Measurements from ENCODE around the gene NAMPT. TPM values are rescaled to one million over a fixed set of nuclear protein-coding genes. Genes with fewer than 3 reads are reported as not detected.
"Not testable (repeated sequence)": the region's sequence is repeated elsewhere in the genome, so short reads cannot be mapped to it uniquely, and the experiment has no call there.

Gene NAMPT
- total and polyA plus RNA-seq, 8 donors: 32.6 to 425 (median 41.0) TPM

GRCh38 chr7:106305732-106306131, 20.9 kb upstream of the NAMPT start:
- Histone ChIP-seq H3K27me3 (no peaks in the 10 kb centered on the region), H3K4me3 (no peak overlapping the region), H3K27ac (no peak overlapping the region), H3K9me3 (peaks cover 0 to 5% of the 10 kb centered on the region in 2 donors), H3K36me3 (no peaks in the 10 kb centered on the region), H3K4me1 (no peaks in the 10 kb centered on the region)
- no peak for ATAC-seq
- no peak for TF ChIP-seq CTCF (IDR thresholded peaks at IDR 0.05)
- intact Hi-C loops (cut with DNase I): no loop called here
- no peak for DNase-seq

DNA sequence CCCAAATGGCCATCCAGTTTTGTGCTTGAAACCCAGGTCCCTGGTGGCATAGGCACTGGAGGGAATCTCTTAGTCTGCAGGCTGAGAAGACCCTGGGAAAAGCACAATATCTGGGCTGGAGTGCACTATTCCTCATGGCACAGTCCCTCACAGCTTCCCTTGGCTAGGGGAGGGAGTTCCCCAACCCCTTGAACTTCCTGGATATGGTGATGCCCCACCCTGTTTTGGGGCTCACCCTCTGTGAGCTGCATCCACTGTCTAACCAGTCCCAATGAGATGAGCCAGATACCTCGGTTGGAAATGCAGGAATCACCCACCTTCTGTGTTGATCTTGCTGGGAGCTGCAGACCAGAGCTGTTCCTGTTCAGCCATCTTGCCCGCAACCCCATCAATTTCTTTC, 19.8 kb upstream of the NAMPT start:
- intact Hi-C loops (cut with DNase I): no loop called here
- no peak for TF ChIP-seq CTCF (IDR thresholded peaks at IDR 0.05)
- no peaks in the 10 kb centered on the region for H3K4me1 ChIP-seq
- no peaks in the 10 kb centered on the region for H3K36me3 ChIP-seq
- ATAC-seq (no peak), DNase-seq (no peak)
- no peaks in the 10 kb centered on the region for H3K27me3 ChIP-seq
- H3K4me3 ChIP-seq: no peak overlapping the region
- no peak overlapping the region for H3K27ac ChIP-seq
- H3K9me3 ChIP-seq: peaks cover 0 to 5% of the 10 kb centered on the region in 2 donors

DNA sequence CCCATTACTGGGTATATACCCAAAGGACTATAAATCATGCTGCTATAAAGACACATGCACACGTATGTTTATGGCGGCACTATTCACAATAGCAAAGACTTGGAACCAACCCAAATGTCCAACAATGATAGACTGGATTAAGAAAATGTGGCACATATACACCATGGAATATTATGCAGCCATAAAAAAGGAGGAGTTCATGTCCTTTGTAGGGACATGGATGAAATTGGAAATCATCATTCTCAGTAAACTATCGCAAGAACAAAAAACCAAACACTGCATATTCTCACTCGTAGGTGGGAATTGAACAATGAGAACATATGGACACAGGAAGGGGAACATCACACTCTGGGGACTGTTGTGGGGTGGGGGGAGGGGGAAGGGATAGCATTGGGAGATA, 13.8 kb upstream of the NAMPT start:
- H3K4me3 ChIP-seq; ATAC-seq; intact Hi-C loops (cut with DNase I): not testable (repeated sequence)

GRCh38 chr7:106298155-106298554, 13.4 kb upstream of the NAMPT start:
- H3K36me3 ChIP-seq; intact Hi-C loops (cut with DNase I): not testable (repeated sequence)

More for the DNA sequence above, 13.8 kb upstream of the NAMPT start:
- H3K27me3 ChIP-seq, H3K36me3 ChIP-seq, H3K4me1 ChIP-seq, H3K9me3 ChIP-seq, DNase-seq, H3K27ac ChIP-seq: not testable (repeated sequence)

DNA sequence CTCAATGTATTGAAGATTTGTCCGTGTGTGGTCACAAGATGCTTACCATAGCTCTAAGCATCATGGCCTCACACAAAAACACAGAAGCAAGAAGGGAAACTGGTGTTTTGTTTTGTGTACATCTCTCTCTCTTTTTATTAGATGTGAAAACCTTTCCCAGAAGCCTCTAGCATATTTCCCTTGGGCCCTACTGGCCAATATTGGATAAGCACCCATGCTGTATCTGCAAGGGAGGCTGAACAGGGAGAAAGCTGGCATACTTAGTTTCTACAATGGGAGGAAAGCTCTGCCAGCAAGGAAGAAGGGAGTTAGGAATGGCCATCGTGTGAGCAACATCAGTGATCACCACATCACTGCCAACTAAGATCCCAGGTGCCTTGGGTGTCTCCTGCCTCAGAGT, 9.6 kb upstream of the NAMPT start:
- no peak for DNase-seq

More at GRCh38 chr7:106298155-106298554, 13.4 kb upstream of the NAMPT start:
- not testable (repeated sequence) for H3K27me3 ChIP-seq, H3K4me1 ChIP-seq, H3K27ac ChIP-seq, H3K4me3 ChIP-seq, H3K9me3 ChIP-seq, ATAC-seq, DNase-seq

GRCh38 chr7:106291247-106291646, 6.5 kb upstream of the NAMPT start:
- Histone ChIP-seq H3K4me1 (peaks cover 0 to 8% of the 10 kb centered on the region in 2 donors), H3K27ac (no peak overlapping the region), H3K36me3 (no peaks in the 10 kb centered on the region), H3K4me3 (no peak overlapping the region), H3K27me3 (no peaks in the 10 kb centered on the region), H3K9me3 (no peaks in the 10 kb centered on the region)
- DNase-seq (no peak), ATAC-seq (no peak)
- intact Hi-C loops (cut with DNase I): no loop called here
- no peak for TF ChIP-seq CTCF (IDR thresholded peaks at IDR 0.05)

More for the DNA sequence above, 9.6 kb upstream of the NAMPT start:
- intact Hi-C loops (cut with DNase I): no loop called here
- Histone ChIP-seq H3K4me3 (no peak overlapping the region), H3K9me3 (no peaks in the 10 kb centered on the region), H3K4me1 (no peaks in the 10 kb centered on the region), H3K36me3 (no peaks in the 10 kb centered on the region), H3K27ac (no peak overlapping the region), H3K27me3 (no peaks in the 10 kb centered on the region)
- no peak for TF ChIP-seq CTCF (IDR thresholded peaks at IDR 0.05)
- ATAC-seq: no peak

All from left lung (tissue), 10 donors.